GM18502 (cell line): Measurements from ENCODE around the gene PWWP2A.
"Not testable (repeated sequence)": the region's sequence is repeated elsewhere in the genome, so short reads cannot be mapped to it uniquely, and the experiment has no call there.

ENCODE experiments used
- ATAC-seq: cut with Tn5 transposase; IDR thresholded peaks from one replicate; pipeline ENCODE4 v1.9.1; 2021; ENCODE audit warnings: mild to moderate bottlenecking; ENCODE audit not compliant: unreplicated experiment, poor library complexity

The PWWP2A gene, protein sequence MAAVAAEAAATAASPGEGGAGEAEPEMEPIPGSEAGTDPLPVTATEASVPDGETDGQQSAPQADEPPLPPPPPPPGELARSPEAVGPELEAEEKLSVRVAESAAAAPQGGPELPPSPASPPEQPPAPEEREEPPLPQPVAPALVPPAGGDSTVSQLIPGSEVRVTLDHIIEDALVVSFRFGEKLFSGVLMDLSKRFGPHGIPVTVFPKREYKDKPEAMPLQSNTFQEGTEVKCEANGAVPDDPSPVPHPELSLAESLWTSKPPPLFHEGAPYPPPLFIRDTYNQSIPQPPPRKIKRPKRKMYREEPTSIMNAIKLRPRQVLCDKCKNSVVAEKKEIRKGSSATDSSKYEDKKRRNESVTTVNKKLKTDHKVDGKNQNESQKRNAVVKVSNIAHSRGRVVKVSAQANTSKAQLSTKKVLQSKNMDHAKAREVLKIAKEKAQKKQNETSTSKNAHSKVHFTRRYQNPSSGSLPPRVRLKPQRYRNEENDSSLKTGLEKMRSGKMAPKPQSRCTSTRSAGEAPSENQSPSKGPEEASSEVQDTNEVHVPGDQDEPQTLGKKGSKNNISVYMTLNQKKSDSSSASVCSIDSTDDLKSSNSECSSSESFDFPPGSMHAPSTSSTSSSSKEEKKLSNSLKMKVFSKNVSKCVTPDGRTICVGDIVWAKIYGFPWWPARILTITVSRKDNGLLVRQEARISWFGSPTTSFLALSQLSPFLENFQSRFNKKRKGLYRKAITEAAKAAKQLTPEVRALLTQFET

DNA sequence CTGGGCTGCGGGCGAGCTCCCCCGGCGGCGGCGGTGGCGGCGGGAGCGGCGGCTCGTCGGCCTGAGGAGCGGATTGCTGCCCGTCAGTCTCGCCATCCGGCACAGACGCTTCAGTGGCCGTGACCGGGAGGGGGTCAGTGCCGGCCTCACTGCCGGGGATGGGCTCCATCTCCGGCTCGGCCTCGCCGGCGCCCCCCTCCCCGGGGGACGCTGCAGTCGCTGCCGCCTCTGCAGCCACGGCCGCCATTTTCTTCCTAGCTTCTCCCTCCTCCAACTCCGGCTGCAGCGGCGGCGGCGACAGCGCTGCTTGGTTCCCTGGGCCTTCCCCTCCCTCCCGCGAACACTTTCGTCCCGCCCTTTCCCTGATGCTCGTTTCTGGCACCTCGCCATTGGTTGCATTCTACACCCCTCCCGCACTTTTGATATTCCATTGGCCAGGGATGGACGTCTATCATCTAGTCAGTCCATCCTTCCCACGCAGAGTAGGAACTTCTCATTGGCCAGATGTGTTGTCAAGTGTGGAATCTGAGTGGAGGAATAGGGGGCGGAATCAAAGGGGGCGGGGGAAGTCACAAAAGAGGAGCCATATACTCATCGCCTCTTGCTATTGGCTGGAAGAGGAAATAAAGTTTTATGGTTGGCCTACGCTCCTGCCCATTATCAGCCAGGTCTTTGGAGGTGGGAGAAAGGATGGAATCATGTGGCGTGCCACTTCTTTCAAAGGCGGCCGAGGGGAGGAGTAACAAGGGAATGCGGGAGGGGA lies at the start of gene PWWP2A:
Gene PWWP2A, minus strand, starts transcription at position 309 of the 763 bp plus-strand sequence. Its CDS starts 62 bp downstream, at position 247.
- ATAC-seq = peak; percentile 93

DNA sequence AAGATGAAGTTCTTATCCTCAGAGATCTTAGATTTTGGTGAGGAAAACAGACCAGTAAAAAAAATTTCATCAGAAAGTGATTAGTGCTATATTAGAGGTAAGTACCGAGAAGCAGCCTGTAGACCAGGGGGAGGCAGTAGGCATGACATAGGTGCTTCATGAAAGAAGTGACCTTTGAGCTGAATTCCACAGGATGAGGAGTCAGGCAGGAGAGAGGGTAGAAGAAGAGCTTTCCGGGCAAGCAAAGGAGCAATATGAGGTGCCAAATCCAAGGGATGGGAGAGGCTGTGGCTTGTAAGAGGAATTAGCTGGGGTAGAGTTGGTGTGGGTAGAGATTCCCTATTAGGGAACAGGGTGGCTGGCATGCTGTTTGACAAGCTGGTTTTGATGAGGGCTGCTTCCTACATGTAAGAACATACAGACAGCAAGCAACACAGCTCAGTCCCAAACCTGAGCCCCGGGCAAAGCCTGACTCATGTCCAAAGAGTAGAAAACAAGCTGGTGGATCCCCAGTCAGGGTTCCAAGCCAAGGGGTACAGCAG lies 48.4 kb upstream of the PWWP2A start:
- ATAC-seq = no peak

DNA sequence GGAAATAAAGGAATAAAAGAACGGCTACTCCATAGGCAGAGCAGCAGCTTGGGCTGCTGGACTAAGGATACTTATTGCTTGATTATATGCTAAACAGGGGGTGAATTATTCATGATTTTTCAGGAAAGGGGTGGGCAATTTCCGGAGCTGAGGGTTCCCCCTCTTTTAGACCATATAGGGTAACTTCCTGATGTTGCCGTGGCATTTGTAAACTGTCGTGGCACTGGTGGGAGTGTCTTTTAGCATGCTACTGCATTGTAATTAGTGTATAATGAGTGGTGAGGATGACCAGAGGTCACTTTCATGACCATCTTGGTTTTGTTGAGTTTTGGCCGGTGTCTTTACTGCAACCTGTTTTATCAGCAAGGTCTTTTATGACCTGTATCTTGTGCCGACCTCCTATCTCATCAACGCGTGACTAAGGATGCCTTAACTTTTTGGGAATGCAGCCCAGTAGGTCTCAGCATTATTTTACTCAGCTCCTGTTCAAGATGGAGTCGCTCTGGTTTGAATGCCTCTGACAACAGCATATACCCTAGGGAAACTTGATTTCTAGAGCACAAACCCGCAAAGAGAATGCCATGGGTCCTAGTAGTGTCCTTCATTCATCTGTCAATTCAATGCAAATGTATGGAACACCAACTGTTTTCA lies 47.8 kb upstream of the PWWP2A start:
- ATAC-seq = no peak

DNA sequence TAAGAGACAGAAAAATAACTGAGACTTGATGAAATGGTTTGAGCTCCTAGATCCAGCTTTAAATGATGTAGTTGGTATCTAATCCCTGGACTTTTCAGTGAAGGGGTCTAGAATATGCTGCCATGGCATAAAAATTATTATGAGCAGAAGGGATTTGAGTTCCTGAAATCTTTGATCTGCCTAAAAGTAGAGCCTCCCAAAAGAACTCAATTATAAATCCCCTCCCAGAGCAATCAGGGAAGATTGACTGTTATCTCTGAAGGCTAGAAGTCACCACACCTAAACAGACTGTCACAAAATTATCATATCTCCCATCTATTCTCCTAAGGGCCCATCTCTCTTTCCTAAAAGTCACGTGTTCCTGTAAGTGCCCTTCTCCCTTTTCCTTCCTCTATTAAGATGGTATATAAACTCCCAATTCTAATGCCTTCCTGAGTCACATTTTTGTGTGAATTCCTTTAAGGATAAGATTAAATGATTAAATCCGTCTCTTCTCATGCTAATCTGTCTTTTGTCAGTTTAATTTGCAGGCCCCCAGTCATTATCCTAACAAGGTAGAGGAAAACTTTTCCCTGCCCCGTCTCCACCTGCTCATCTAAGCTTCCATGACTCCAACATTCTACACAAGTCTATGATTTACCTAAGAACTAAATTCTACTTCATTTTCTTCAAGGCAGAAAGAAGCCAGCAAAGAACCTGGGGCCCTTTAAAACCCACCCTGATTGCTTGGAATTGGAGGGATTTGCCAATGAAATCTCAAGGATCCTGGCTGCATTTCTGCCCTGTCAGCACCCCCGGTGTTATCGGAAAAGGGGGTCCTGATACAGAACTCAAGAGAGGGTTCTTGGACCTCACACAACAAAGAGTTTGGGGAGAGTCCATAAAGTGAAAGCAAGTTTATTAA lies 47.1 kb upstream of the PWWP2A start:
- no peak for ATAC-seq

DNA sequence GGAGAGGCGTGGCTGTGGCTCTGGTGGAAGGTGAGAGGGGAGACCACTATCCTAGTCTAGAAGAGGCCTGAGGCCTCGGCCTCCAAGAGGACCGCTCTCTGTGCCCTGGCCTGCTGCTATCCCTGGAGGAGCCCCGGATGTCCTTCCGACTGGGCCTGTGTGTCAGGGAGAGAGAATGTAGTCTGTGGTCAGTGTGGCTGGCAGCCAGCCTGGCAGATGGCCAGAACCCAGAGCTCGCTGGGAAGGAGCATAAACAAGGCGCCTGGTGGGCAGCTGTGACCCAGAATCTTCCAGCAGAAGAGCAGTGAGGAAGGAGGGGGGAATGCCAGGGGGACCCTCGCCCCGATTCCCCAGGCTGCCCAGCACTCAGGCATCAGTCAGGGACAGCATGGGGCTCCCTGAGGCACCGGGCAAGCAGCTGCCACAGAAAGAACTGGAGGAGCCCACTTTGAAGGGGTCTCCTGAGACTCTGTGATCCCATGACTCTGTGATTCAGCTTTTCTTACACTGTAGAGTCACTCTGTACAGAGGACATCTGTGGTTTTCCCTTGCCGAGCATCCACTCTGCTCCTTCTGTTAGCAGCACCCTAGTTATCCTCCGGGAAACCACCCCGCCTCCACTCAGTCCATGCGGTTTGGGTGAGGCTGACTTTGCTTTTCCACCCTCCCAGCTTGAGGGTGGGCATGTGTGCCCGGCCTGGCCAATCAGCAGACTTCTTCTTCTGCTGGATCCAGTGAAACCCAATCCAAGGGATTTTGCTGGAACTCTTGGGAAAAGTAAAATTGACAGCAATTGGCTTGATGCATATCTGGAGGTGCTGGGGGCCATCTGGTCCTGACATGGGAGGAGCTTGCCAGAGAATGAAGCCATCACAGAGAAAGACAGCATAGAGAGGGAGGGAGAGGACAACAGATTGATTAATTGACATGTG lies 46.2 kb upstream of the PWWP2A start:
- ATAC-seq = no peak

DNA sequence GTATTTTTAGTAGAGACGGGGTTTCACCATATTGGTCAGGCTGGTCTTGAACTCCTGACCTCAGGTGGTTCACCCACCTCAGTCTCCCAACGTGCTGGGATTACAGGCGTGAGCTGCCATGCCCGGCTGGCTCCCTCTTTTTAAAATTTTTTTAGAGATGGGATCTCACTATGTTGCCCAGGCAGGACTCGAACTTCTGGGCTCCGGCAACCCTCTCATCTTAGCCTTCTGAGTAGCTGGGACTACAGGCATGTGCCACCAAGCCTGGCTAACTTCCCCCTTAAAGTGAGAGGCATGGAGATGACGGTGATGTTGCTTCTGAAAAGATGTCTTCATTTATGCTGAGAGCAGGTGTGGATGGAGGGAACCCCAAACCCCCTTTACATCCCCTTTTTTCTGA lies 43.7 kb upstream of the PWWP2A start:
- no peak for ATAC-seq

DNA sequence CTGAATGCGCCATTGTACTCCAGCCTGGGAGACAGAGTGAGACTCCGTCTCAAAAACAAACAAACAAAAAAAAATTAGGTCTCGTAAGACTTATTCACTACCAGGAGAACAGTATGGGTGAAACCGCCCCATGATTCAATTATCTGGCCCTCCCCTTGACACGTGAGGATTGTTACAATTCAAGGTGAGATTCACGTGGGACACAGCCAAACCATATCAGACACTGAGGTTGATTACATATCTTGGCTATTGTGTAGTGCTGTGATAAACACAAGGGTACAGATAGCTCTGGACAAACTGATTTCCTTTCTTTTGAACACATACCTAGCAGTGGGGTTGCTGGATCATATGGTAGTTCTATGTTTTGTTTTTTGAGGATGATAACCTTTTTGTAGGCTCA lies 42.4 kb upstream of the PWWP2A start:
- no peak for ATAC-seq

DNA sequence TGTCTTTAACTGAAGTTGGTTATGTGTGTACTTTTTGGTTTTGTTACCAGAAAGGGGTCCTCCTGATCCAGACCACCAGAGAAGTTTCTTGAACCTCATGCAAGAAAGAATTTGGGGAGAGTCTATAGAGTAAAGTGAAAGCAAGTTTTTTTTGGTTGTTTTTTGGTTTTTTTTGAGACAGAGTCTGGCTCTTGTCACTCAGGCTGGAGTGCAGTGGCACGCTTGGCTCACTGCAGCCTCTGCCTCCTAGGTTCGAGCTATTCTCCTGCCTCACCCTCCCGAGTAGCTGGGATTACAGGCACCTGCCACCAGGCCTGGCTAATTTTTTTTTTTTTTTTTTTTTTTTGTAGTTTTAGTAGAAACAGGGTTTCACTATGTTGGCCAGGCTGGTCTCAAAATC lies 41.6 kb upstream of the PWWP2A start:
- ATAC-seq = not testable (repeated sequence)

DNA sequence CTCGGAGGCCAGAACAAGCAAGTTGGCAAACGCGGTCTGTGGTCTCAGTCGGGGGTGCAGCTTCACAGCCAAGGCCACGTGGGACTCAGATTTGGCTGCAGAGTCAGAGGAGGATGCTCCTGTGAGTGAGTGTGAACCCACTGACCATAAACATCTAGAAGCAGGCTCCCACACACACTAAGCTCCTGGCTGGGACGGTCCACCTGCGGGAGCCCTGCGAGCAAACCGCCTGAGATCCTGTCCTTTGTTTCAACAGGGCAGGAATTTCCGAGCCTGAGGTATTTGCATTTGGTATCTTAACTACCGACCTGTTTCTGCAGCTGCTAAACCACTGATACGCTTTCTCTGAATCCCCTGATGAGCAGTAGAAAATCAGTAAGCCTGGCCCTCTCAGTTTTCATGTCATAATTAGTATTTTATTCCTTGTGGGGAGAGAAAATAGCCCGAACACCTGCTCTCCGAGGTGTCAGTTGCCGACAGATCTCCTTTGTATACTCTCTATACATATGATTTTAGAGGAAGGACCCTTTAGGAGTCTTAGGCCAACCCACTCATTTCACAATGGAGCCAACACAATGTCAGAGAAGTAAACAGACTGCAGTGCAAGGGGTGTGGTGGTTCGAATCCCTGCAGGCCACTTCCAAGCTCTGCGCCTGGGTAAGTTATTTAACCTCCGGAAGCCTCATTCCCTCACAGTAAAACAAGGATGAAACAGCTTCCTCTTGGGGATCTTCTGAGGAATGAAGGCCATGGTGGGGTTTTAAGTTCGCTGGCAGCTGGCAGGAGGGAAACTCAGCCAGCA lies 40.9 kb upstream of the PWWP2A start:
- ATAC-seq = no peak

DNA sequence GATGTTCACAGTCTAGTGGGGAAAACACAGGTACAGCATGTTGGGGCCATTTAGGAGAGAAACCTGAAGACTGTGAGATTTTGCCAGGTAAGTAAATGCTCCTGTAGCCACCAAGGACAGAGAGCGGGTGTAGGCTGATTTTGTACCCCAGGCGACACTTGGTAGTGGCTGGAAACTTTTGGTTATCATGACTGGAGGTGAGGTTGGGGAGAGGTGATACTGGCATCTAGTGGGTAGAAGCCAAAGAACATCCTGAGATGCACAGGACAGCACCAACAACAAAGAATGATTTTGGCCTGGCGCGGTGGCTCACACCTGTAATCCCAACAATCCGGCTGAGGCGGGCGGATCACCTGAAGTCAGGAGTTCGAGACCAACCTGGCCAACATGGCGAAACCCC lies 38.8 kb upstream of the PWWP2A start:
- no peak for ATAC-seq

DNA sequence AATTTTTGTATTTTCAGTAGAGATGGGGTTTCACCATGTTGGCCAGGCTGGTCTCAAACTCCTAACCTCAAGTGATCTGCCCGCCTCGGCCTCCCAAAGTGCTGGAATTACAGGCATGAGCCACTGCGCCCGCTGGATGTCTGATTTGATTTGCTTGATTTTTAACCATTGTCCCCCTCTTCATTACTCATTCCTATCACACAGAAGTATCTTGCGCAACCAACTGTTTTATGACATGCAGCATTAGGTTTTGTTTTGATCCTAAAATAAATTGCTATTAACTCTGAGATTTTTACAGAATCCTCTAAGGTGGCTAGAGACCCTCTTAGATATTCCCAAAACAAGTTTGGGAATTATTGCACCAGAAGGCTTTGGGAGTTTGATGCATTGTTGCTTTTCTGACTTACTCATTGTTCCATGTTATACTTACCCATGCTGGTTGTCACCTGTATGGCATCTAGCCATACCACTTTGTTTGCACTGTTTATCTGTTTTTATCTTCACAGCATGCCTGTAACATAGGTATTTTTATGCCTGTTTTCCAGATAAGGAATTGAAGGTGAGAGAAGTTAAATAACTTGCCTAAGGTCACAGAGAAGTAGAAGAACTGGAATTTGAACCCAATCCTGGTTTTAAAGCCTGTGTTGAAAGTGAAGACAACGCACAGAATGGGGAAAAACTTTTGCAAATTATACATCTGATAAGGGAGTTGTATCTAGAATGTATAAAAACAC lies 35.9 kb upstream of the PWWP2A start:
- ATAC-seq = no peak

DNA sequence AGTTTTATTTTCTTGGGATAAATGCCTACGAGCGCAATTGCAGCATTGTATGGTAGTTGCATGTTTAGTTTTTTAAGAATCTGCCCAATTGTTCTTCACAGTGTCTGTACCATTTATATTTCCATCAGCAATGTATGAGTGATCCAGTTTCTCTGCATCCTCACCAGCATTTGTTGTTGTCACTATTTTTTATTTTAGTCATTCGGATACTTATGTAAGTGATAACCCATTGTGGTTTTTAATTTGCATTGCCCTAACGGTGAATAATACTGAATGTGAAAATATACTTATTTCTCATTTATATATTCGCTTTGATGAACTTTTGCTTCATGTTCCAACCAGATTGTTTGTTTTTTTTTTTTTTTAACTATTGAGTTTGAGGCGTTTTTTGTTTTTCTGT lies 33.7 kb upstream of the PWWP2A start:
- ATAC-seq = no peak

DNA sequence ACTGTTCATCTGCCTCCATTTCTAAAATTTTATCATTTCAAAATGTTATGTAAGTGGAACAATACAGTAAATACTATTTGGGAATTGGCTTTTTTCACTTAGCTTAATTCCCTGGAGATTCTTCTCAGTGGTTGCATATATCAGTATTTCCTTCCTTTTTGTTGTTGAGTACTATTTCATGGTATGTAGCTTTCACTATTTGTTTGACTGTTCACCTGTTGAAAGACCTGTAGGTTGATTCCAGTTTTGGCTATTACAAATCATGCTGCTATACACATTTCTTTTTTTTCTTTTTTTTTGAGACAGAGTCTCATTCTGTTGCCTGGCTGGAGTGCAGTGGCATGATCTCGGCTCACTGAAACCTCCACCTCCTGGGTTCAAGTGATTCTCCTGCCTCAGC lies 33.0 kb upstream of the PWWP2A start:
- ATAC-seq = peak; percentile 88

DNA sequence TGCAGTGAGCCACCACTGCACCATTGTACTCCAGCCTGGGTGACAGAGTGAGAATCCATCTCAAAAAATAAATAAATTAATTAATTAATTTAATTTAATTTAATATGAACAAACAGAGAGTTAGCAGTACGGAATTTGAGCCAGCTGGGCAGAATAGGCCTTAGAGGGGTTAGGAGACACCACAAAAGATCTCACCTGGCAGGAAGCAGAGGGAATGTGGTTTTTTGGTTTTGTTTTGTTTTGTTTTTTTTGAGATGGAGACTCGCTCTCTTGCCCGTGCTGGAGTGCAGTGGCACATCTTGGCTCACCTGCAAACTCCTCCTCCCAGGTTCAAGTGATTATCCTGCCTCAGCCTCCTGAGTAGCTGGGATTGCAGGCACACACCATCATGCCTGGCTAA lies 31.8 kb upstream of the PWWP2A start:
- no peak for ATAC-seq

DNA sequence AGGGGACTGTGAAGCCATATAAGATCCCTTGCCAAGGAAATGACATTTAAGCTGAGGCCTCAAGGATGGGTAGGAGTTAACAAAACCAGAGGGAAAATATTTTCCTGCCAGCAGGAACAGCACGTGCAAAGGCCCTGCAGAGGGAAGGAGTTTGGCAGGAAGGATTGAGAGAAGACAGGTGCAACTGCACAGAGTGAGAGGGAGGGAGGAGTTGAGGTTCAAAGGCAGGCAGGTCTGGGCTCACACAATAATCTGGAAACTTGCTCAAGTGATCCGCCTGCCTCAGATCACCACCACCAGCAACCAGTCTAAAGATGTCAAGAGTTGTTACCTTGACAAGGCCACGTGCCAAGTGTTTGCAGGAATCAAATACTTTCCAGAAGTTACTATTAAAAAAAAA lies 31.1 kb upstream of the PWWP2A start:
- no peak for ATAC-seq

DNA sequence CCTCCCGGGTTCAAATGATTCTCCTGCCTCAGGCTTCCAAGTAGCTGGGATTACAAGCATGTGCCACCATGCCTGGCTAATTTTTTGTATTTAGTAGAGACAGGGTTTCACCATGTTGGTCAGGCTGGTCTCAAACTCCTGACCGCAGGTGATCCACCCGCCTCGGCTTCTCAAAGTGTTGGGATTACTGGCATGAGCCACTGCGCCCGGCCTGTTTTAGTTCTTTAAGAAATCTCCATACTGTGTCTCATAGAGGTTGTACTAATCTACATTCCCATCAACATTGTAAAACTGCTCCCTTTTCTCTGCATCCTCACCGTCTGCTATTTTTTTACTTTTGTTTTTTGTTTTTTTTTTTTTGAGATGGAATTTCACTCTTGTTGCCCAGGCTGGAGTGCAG lies 25.2 kb upstream of the PWWP2A start:
- not testable (repeated sequence) for ATAC-seq

DNA sequence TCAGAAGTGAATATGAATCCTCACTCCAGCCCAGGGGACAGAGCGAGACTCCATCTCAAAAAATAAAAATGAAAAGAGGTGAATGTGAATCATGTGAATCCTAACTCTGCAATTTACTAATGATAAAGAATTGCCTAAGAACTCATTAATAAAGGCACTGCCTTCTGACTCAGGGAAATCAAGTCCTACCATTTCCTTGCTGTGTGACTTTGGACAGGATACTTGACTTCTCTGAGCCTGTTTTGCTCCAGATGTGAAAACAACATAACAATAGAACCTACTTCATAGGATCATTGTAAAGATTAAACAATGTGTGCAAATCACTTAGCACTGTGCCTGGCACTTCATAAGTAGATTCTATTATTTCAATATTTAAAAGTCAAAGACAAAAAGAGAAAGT lies 15.1 kb upstream of the PWWP2A start:
- no peak for ATAC-seq
